ENCODE data around the gene ITIH3.

Gene ITIH3

GRCh38 chr3:52787246-52787645 is 7.3 kb upstream of the ITIH3 start:
- DNase-seq (ENCODE audit: insufficient read length, low spot score) (no peak), FAIRE-seq (no peak)
- TF ChIP-seq POLR2A (IDR thresholded peaks at IDR 0.05; ENCODE audit: low read depth, low read length) (no peak), TAF1 (IDR thresholded peaks at IDR 0.05; ENCODE audit: low read depth, low read length) (no peak), PAX5 (IDR thresholded peaks at IDR 0.05; ENCODE audit: insufficient read depth, low read length, severe bottlenecking) (no peak), SPI1 (IDR thresholded peaks at IDR 0.05; ENCODE audit: low read depth, low read length) (no peak), POU2F2 (IDR thresholded peaks at IDR 0.05; ENCODE audit: low read depth, low read length) (no peak), POLR2AphosphoS5 (IDR thresholded peaks at IDR 0.05; ENCODE audit: low read depth, low read length) (no peak)

- TF ChIP-seq POU2F2 (IDR thresholded peaks at IDR 0.05; ENCODE audit: low read depth, low read length) (no peak), PAX5 (IDR thresholded peaks at IDR 0.05; ENCODE audit: insufficient read depth, low read length, severe bottlenecking) (no peak), TAF1 (IDR thresholded peaks at IDR 0.05; ENCODE audit: low read depth, low read length) (no peak), POLR2AphosphoS5 (IDR thresholded peaks at IDR 0.05; ENCODE audit: low read depth, low read length) (no peak), SPI1 (IDR thresholded peaks at IDR 0.05; ENCODE audit: low read depth, low read length) (no peak), POLR2A (IDR thresholded peaks at IDR 0.05; ENCODE audit: low read depth, low read length) (no peak)
- FAIRE-seq = no peak
- DNase-seq (ENCODE audit: insufficient read length, low spot score) = no peak
Measured at GRCh38 chr3:52787672-52788625, 6.6 kb upstream of the ITIH3 start.

- DNase-seq (ENCODE audit: insufficient read length, low spot score) = no peak
- TF ChIP-seq POU2F2 (IDR thresholded peaks at IDR 0.05; ENCODE audit: low read depth, low read length) (no peak), PAX5 (IDR thresholded peaks at IDR 0.05; ENCODE audit: insufficient read depth, low read length, severe bottlenecking) (no peak), TAF1 (IDR thresholded peaks at IDR 0.05; ENCODE audit: low read depth, low read length) (no peak), POLR2A (IDR thresholded peaks at IDR 0.05; ENCODE audit: low read depth, low read length) (no peak), POLR2AphosphoS5 (IDR thresholded peaks at IDR 0.05; ENCODE audit: low read depth, low read length) (no peak), SPI1 (IDR thresholded peaks at IDR 0.05; ENCODE audit: low read depth, low read length) (no peak)
- FAIRE-seq = no peak
Measured at GRCh38 chr3:52788890-52789745, 5.5 kb upstream of the ITIH3 start.

- FAIRE-seq (no peak), DNase-seq (ENCODE audit: insufficient read length, low spot score) (no peak)
- TF ChIP-seq POU2F2 (IDR thresholded peaks at IDR 0.05; ENCODE audit: low read depth, low read length) (no peak), TAF1 (IDR thresholded peaks at IDR 0.05; ENCODE audit: low read depth, low read length) (no peak), SPI1 (IDR thresholded peaks at IDR 0.05; ENCODE audit: low read depth, low read length) (no peak), POLR2AphosphoS5 (IDR thresholded peaks at IDR 0.05; ENCODE audit: low read depth, low read length) (no peak), PAX5 (IDR thresholded peaks at IDR 0.05; ENCODE audit: insufficient read depth, low read length, severe bottlenecking) (no peak), POLR2A (IDR thresholded peaks at IDR 0.05; ENCODE audit: low read depth, low read length) (no peak)
Measured at GRCh38 chr3:52789746-52790040, 4.9 kb upstream of the ITIH3 start.

DNA sequence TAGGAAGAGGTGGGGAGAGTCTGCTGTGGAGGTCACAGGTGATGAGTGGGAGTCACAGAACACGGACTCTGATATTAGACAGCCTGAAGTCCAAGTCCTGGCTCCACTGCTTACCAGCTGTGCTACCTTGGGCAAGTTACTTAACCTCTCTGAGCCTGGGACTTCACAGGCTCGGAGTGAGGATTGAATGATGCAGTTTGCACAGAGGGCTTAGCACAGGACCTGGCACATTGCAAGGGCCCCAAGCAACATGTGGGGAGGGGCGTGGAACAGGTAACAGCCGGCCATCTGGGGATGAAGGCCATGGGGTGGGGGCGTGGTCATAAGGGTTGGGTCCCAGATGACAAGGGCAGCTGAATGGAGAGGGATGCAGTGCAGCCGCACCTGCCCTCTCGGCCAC is 4.3 kb upstream of the ITIH3 start:
- DNase-seq (ENCODE audit: insufficient read length, low spot score) (no peak), FAIRE-seq (no peak)
- TF ChIP-seq PAX5 (IDR thresholded peaks at IDR 0.05; ENCODE audit: insufficient read depth, low read length, severe bottlenecking) (no peak), POLR2A (IDR thresholded peaks at IDR 0.05; ENCODE audit: low read depth, low read length) (no peak), SPI1 (IDR thresholded peaks at IDR 0.05; ENCODE audit: low read depth, low read length) (no peak)

DNA sequence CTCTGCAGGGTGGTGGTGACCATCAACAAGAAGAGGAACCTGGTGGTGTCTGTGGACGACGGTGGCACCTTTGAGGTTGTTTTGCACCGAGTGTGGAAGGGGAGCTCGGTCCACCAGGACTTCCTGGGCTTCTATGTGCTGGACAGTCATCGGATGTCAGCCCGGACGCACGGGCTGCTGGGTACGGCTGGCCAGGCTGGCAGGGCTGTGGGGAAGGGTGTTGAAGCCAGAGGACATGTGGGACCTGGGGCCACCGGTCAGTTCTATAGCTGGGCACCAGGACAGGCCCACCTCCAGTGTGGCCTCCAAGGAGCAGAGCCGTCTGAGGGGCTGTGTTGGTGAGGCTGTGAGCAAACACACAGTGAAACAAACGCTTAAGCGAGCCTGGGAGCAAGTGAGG is 3.9 kb upstream of the ITIH3 start:
- TF ChIP-seq POLR2A (IDR thresholded peaks at IDR 0.05; ENCODE audit: low read depth, low read length) = no peak
- no peak for TF ChIP-seq POLR2AphosphoS5 (IDR thresholded peaks at IDR 0.05; ENCODE audit: low read depth, low read length)
- no peak for TF ChIP-seq POU2F2 (IDR thresholded peaks at IDR 0.05; ENCODE audit: low read depth, low read length)
- no peak for TF ChIP-seq TAF1 (IDR thresholded peaks at IDR 0.05; ENCODE audit: low read depth, low read length)
- no peak for TF ChIP-seq PAX5 (IDR thresholded peaks at IDR 0.05; ENCODE audit: insufficient read depth, low read length, severe bottlenecking)
- no peak for TF ChIP-seq SPI1 (IDR thresholded peaks at IDR 0.05; ENCODE audit: low read depth, low read length)
- no peak for FAIRE-seq
- DNase-seq (ENCODE audit: insufficient read length, low spot score) = no peak

GRCh38 chr3:52791366-52791765 is 3.2 kb upstream of the ITIH3 start:
- DNase-seq (ENCODE audit: insufficient read length, low spot score) = no peak
- FAIRE-seq = no peak
- no peak for TF ChIP-seq PAX5 (IDR thresholded peaks at IDR 0.05; ENCODE audit: insufficient read depth, low read length, severe bottlenecking)
- no peak for TF ChIP-seq SPI1 (IDR thresholded peaks at IDR 0.05; ENCODE audit: low read depth, low read length)
- TF ChIP-seq POLR2AphosphoS5 (IDR thresholded peaks at IDR 0.05; ENCODE audit: low read depth, low read length) = no peak
- no peak for TF ChIP-seq POU2F2 (IDR thresholded peaks at IDR 0.05; ENCODE audit: low read depth, low read length)

- DNase-seq (ENCODE audit: insufficient read length, low spot score) = no peak
- no peak for FAIRE-seq
- TF ChIP-seq SPI1 (IDR thresholded peaks at IDR 0.05; ENCODE audit: low read depth, low read length) (no peak), POLR2AphosphoS5 (IDR thresholded peaks at IDR 0.05; ENCODE audit: low read depth, low read length) (no peak), POLR2A (IDR thresholded peaks at IDR 0.05; ENCODE audit: low read depth, low read length) (no peak), PAX5 (IDR thresholded peaks at IDR 0.05; ENCODE audit: insufficient read depth, low read length, severe bottlenecking) (no peak), TAF1 (IDR thresholded peaks at IDR 0.05; ENCODE audit: low read depth, low read length) (no peak), POU2F2 (IDR thresholded peaks at IDR 0.05; ENCODE audit: low read depth, low read length) (no peak)
Measured at GRCh38 chr3:52791928-52792327, 2.7 kb upstream of the ITIH3 start.

GRCh38 chr3:52792413-52792812 is 2.2 kb upstream of the ITIH3 start:
- FAIRE-seq (no peak), DNase-seq (ENCODE audit: insufficient read length, low spot score) (no peak)
- TF ChIP-seq SPI1 (IDR thresholded peaks at IDR 0.05; ENCODE audit: low read depth, low read length) (no peak), TAF1 (IDR thresholded peaks at IDR 0.05; ENCODE audit: low read depth, low read length) (no peak), POLR2AphosphoS5 (IDR thresholded peaks at IDR 0.05; ENCODE audit: low read depth, low read length) (no peak), POU2F2 (IDR thresholded peaks at IDR 0.05; ENCODE audit: low read depth, low read length) (no peak), PAX5 (IDR thresholded peaks at IDR 0.05; ENCODE audit: insufficient read depth, low read length, severe bottlenecking) (no peak), POLR2A (IDR thresholded peaks at IDR 0.05; ENCODE audit: low read depth, low read length) (no peak)

Data from GM12891 (cell line).